DND-41 (cell line): Measurements from ENCODE around the gene SLC25A41.

Experiments used
- ATAC-seq: fragments of 200-7000 bp; cut with Tn5 transposase; 3 replicates; pipeline ENCODE4 v1.9.1; 2021; ENCODE audit warnings: low read depth; ENCODE audit not compliant: insufficient read depth
- DNase-seq: peaks from one replicate; pipeline ENCODE4 v3.0.0-alpha.2; 2020
- H2AFZ ChIP-seq: 2 replicates; pipeline ENCODE4 v1.6.0; 2012; ENCODE audit warnings: low read depth, low read length
- H3K27ac ChIP-seq: 2 replicates; pipeline ENCODE4 v1.5.1; 2012; ENCODE audit warnings: low read length, inconsistent platforms
- H3K27me3 ChIP-seq: fragments of 200-600 bp; sonication (generic); 2 replicates; pipeline ENCODE4 v1.6.0; 2012; ENCODE audit warnings: low read length, mild to moderate bottlenecking, inconsistent platforms; ENCODE audit not compliant: insufficient read depth, poor library complexity
- H3K36me3 ChIP-seq: 2 replicates; pipeline ENCODE4 v1.5.1; 2012; ENCODE audit warnings: low read length, inconsistent platforms; ENCODE audit not compliant: insufficient read depth
- H3K4me1 ChIP-seq: 2 replicates; pipeline ENCODE4 v1.5.1; 2012; ENCODE audit warnings: mild to moderate bottlenecking, low read length; ENCODE audit not compliant: insufficient read depth
- H3K4me2 ChIP-seq: 2 replicates; pipeline ENCODE4 v1.6.0; 2012; ENCODE audit warnings: mild to moderate bottlenecking, moderate library complexity, low read length, inconsistent platforms; ENCODE audit not compliant: insufficient read depth
- H3K4me3 ChIP-seq, 2 experiments: fragments of 200-600 bp in 1 of 2; shearing (Covaris generic) in 1 of 2; 2 replicates each; pipeline ENCODE4 v1.5.1; 2012 to 2016; ENCODE audit warnings: inconsistent platforms in 2 of 2, low read length in 2 of 2, mild to moderate bottlenecking in 2 of 2, low read depth in 1 of 2, moderate library complexity in 1 of 2
- H3K79me2 ChIP-seq: 2 replicates; pipeline ENCODE4 v1.6.0; 2012; ENCODE audit warnings: low read length, inconsistent platforms; ENCODE audit not compliant: insufficient read depth
- H3K9ac ChIP-seq: 2 replicates; pipeline ENCODE4 v1.6.0; 2012; ENCODE audit warnings: low read depth, mild to moderate bottlenecking, inconsistent platforms, low read length, moderate library complexity
- H3K9me3 ChIP-seq: 2 replicates; pipeline ENCODE4 v1.5.1; 2012; ENCODE audit warnings: low read length, moderate library complexity, mild to moderate bottlenecking, inconsistent platforms; ENCODE audit not compliant: insufficient read depth, severe bottlenecking
- H4K20me1 ChIP-seq: 2 replicates; pipeline ENCODE4 v1.6.0; 2012; ENCODE audit warnings: low read length; ENCODE audit not compliant: insufficient read depth
- CTCF ChIP-seq: IDR thresholded peaks from 2 replicates; pipeline ENCODE4 v1.5.1; 2012; ENCODE audit warnings: borderline replicate concordance, low read length, moderate library complexity, mild to moderate bottlenecking; ENCODE audit not compliant: poor library complexity, severe bottlenecking; ENCODE audit errors: extremely low read depth
- EZH2 ChIP-seq: IDR thresholded peaks from 3 replicates; pipeline ENCODE4 v1.6.1; 2012; ENCODE audit warnings: borderline replicate concordance, low read depth, mild to moderate bottlenecking, moderate library complexity, low read length, inconsistent platforms; ENCODE audit not compliant: severe bottlenecking

SLC25A41 gene

GRCh38 chr19:6478815-6479214 is 45.3 kb upstream of the SLC25A41 start:
- Histone ChIP-seq H3K79me2 (peaks cover 20% of the 10 kb centered on the region), H3K27me3 (no peaks in the 10 kb centered on the region), H3K9ac (no peak overlapping the region), H4K20me1 (no peaks in the 10 kb centered on the region), H3K36me3 (peaks cover 38% of the 10 kb centered on the region), H3K4me2 (no peak overlapping the region), H3K27ac (peak overlapping the region; percentile 10; the same call in 1 of the 2 replicates), H3K4me3 (no peak overlapping the region), H3K4me1 (peaks cover 28% of the 10 kb centered on the region), H2AFZ (no peak overlapping the region), H3K9me3 (no peaks in the 10 kb centered on the region)
- ATAC-seq, result no peak
- no peak for TF ChIP-seq CTCF
- TF ChIP-seq EZH2, result no peak
- DNase-seq, result no peak

- H3K9ac ChIP-seq, result no peak overlapping the region
- no peaks in the 10 kb centered on the region for H3K27me3 ChIP-seq
- no peak for TF ChIP-seq CTCF
- no peak for TF ChIP-seq EZH2
- no peaks in the 10 kb centered on the region for H4K20me1 ChIP-seq
- H3K4me2 ChIP-seq, result no peak overlapping the region
- DNase-seq (no peak), ATAC-seq (no peak)
- no peak overlapping the region for H2AFZ ChIP-seq
- peaks cover 22% of the 10 kb centered on the region for H3K4me1 ChIP-seq
- no peaks in the 10 kb centered on the region for H3K9me3 ChIP-seq
- H3K4me3 ChIP-seq, result no peak overlapping the region
- H3K27ac ChIP-seq, result no peak overlapping the region
- peaks cover 38% of the 10 kb centered on the region for H3K36me3 ChIP-seq
- peaks cover 18% of the 10 kb centered on the region for H3K79me2 ChIP-seq
These were observed 43.4 kb upstream of the SLC25A41 start for GRCh38 chr19:6476896-6477431.

- H3K79me2 ChIP-seq, result peaks cover 12% of the 10 kb centered on the region
- peak; percentile 75 for ATAC-seq
- no peak overlapping the region for H3K4me2 ChIP-seq
- no peak overlapping the region for H3K4me3 ChIP-seq
- DNase-seq, result peak; percentile 63
- H4K20me1 ChIP-seq, result no peaks in the 10 kb centered on the region
- H3K9ac ChIP-seq, result no peak overlapping the region
- no peaks in the 10 kb centered on the region for H3K27me3 ChIP-seq
- H3K9me3 ChIP-seq, result no peaks in the 10 kb centered on the region
- H3K27ac ChIP-seq, result no peak overlapping the region
- no peak overlapping the region for H2AFZ ChIP-seq
- TF ChIP-seq EZH2 (no peak), CTCF (no peak)
- peaks cover 16% of the 10 kb centered on the region for H3K4me1 ChIP-seq
- H3K36me3 ChIP-seq, result peaks cover 38% of the 10 kb centered on the region
These were observed 42.8 kb upstream of the SLC25A41 start for GRCh38 chr19:6476155-6476895.
